Effector memory CD4-positive, alpha-beta T cell (primary cell): ENCODE results near the gene SLC29A3.
A peak's percentile ranks its signal among the peaks of the same experiment; 100 is the strongest.

Source experiments
- DNase-seq, 3 donors: peaks; one replicate each; pipeline ENCODE4 v3.0.0-alpha.2; 2020
- H3K27ac ChIP-seq: 2 replicates; pipeline ENCODE4 v1.7.0; 2013; ENCODE audit warnings: mild to moderate bottlenecking, low read length, moderate library complexity; ENCODE audit not compliant: insufficient read depth, poor library complexity, severe bottlenecking
- H3K27me3 ChIP-seq: replicated peaks from 2 replicates; pipeline ENCODE4 v1.7.0; 2013; ENCODE audit warnings: mild to moderate bottlenecking, low read length; ENCODE audit not compliant: insufficient read depth, control insufficient read depth, poor library complexity, severe bottlenecking
- H3K36me3 ChIP-seq: 2 replicates; pipeline ENCODE4 v1.7.0; 2013; ENCODE audit warnings: mild to moderate bottlenecking, low read length, moderate library complexity; ENCODE audit not compliant: control insufficient read depth, insufficient read depth
- H3K4me1 ChIP-seq: 2 replicates; pipeline ENCODE4 v1.7.0; 2013; ENCODE audit warnings: low read length, mild to moderate bottlenecking; ENCODE audit not compliant: control insufficient read depth, insufficient read depth, poor library complexity, severe bottlenecking
- H3K4me3 ChIP-seq: 2 replicates; pipeline ENCODE4 v1.7.0; 2013; ENCODE audit warnings: low read length, low read depth, mild to moderate bottlenecking; ENCODE audit not compliant: insufficient read depth, poor library complexity, severe bottlenecking
- H3K9me3 ChIP-seq: 2 replicates; pipeline ENCODE4 v1.7.0; 2013; ENCODE audit warnings: mild to moderate bottlenecking, low read length, moderate library complexity; ENCODE audit not compliant: control insufficient read depth

SLC29A3 gene

DNA sequence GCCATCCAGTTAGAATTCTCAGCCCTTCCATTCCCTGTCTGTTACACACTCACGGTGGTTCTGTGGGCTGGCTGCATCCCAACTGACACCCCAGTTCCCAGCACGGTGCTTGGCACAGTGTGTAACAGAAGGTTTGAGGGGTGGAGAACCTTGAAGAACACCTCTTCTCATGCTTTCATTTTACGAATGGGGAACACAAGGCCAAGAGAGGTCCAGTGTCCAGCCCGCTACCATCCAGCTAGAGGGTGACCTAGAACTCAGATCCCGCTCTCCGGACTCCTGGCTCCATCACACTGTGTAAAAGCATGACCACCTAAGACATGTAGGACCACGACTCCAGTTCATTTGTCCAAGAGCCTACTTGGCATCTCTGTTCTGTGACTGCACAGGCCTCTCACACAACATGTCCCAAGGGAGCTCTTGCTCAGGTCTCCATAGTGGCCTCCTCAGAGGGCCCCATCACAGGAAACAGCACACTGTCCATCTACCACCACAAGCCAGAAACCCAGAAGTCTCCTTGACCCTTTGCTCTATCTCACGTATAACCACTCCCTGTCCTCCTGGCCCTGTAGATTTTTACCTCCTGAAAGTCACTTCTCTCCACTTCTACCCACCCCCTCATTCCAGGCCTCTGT lies 74.9 kb downstream of the SLC29A3 start:
- Histone ChIP-seq H3K4me1 (peaks cover 10% of the 10 kb centered on the region), H3K36me3 (no peaks in the 10 kb centered on the region), H3K9me3 (no peaks in the 10 kb centered on the region), H3K4me3 (no peak overlapping the region), H3K27ac (no peak overlapping the region), H3K27me3 (peaks cover 16% of the 10 kb centered on the region)
- DNase-seq, result no peak

DNA sequence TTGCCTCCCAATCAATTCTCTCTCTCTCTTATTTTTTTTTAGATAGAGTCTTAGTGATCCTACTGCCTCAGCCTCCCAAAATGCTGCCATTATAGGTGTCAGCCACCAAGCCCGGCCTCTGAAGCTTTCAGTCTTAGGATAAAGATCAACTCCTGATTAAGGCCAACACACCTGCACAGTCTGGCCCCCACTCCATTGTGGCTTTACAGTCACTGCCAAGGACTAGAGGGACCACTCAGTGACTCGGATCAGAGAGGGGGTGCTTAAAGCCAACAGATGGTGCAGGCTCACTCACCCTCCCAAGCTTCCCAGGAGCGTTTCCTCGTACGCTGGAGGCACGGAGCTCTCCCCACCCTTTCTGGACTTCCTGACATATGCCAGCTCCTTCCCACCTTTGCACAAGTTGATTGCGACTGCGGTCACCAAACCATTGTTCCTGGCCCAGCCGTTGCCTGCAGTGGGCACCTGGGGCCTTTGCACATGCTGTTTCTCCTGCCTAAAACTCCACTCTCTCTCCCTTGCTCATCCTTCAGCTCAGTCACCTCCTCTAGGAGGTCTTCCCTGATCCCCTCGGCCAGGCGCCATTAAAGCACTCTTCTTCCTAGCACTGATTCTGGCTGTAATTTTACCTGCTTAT lies 76.0 kb downstream of the SLC29A3 start:
- H3K27ac ChIP-seq, result no peak overlapping the region
- peaks cover 18% of the 10 kb centered on the region for H3K27me3 ChIP-seq
- H3K4me3 ChIP-seq, result no peak overlapping the region
- peaks cover 10% of the 10 kb centered on the region for H3K4me1 ChIP-seq
- H3K9me3 ChIP-seq, result no peaks in the 10 kb centered on the region
- DNase-seq, result no peak
- H3K36me3 ChIP-seq, result no peaks in the 10 kb centered on the region

DNA sequence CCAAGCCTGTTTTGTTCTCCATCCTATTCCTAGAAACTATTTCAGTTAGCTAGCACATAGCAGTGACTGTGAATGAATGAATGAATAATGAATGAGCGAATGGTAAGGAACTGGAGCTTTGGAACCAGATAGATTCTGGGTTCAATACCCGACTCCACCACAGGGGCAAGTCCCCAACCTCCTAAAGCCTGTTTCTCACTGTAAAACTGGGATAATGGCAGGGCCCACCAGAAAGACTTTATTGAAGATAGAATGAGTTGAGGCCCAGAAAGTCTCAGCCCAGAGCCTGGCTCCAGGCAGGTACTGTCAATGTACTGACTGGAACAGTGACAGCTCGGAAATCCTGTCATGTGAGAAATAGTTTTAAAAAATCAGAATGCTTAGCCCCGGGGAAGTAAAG lies 76.6 kb downstream of the SLC29A3 start:
- Histone ChIP-seq H3K4me3 (no peak overlapping the region), H3K9me3 (no peaks in the 10 kb centered on the region), H3K4me1 (peaks cover 10% of the 10 kb centered on the region), H3K36me3 (no peaks in the 10 kb centered on the region), H3K27ac (no peak overlapping the region), H3K27me3 (peaks cover 20% of the 10 kb centered on the region)
- no peak for DNase-seq

- DNase-seq, result no peak
- no peaks in the 10 kb centered on the region for H3K36me3 ChIP-seq
- H3K27me3 ChIP-seq, result peaks cover 20% of the 10 kb centered on the region
- no peaks in the 10 kb centered on the region for H3K9me3 ChIP-seq
- no peak overlapping the region for H3K27ac ChIP-seq
- H3K4me3 ChIP-seq, result peak overlapping the region; percentile 47
- peaks cover 10% of the 10 kb centered on the region for H3K4me1 ChIP-seq
These were observed 77.1 kb downstream of the SLC29A3 start for GRCh38 chr10:71396084-71396710.

GRCh38 chr10:71396711-71397295 lies 77.7 kb downstream of the SLC29A3 start, which contains the start of gene CDH23:
Gene CDH23, plus strand, starts transcription at chr10:71396920. Its CDS starts 42,912 bp downstream, at chr10:71439832.
- Histone ChIP-seq H3K36me3 (no peaks in the 10 kb centered on the region), H3K4me3 (peak within 1 kb of the TSS; percentile 47), H3K27ac (no peak within 1 kb of the TSS), H3K27me3 (peaks cover 20% of the 10 kb centered on the region), H3K4me1 (peaks cover 10% of the 10 kb centered on the region), H3K9me3 (no peaks in the 10 kb centered on the region)
- DNase-seq, result no peak

DNA sequence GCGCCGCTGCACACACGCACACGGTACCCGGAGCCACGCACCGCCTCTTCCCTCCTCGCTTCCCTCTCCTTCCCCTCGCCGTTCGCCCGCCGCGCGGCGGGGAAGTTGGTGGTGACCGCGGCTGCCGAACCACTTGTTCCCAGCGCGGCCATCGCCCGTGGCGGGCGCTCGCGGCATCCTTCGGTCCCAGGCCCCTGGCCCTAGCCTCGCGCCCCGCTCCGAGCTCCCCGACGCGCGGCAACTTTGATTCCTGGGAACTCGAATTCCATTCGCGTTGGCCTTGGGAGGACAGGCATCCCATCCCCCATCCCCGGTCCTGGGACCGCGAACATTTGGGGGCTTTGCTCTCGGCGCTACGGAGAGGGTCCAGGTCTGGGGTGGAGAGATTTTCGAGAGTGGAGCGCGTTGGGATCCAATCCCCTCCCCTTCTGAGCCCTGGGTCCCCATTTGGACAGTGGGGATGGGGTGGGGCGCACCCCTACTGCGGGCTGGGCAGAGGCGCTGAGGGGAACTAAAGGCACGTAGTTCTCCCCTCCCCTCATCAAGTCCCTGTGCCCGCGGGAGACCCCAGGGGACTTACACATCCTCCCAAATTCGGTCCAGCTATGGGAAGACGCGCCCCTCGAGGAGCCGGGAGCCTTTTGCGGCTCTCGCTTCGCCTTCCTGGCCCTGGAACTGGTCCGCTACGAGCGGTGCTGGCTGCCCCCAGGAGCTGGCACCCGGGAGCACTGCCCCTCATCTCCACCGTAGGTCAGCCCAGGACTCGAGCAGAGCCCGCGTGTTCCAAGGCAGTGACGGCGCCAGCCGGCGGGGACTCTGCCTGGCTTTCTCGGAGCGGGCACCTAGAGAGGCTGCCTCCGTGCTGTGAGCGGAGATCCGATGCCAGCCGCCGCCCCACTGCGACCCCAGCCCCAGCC lies 78.5 kb downstream of the SLC29A3 start:
- H3K4me1 ChIP-seq, result peaks cover 10% of the 10 kb centered on the region
- no peak overlapping the region for H3K27ac ChIP-seq
- DNase-seq, result no peak
- peak overlapping the region; percentile 43 for H3K4me3 ChIP-seq
- H3K36me3 ChIP-seq, result no peaks in the 10 kb centered on the region
- no peaks in the 10 kb centered on the region for H3K9me3 ChIP-seq
- H3K27me3 ChIP-seq, result peaks cover 20% of the 10 kb centered on the region

DNA sequence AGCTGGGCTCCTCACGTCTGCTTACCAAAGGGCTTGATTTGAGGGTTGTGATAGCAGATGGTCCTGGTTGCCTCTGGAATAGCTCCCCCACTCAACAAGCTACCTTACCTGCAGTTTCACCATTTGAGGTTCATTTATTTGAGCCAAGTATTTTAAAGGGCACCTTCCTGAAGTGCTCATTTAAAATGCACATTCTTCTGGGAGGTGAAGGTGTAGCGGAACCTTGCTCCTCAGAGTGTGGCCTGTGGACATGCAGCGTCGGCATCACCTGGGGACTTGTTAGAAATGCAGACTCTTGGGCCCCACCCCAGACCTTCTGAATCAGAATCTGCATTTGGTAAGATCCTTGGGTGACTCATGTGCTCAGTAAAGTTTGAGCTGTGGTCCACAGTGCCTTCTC lies 79.9 kb downstream of the SLC29A3 start:
- Histone ChIP-seq H3K4me1 (peaks cover 10% of the 10 kb centered on the region), H3K27me3 (peaks cover 15% of the 10 kb centered on the region), H3K36me3 (no peaks in the 10 kb centered on the region), H3K4me3 (no peak overlapping the region), H3K27ac (no peak overlapping the region), H3K9me3 (no peaks in the 10 kb centered on the region)
- DNase-seq, result no peak

GRCh38 chr10:71399946-71400345 lies 80.9 kb downstream of the SLC29A3 start:
- H3K36me3 ChIP-seq, result no peaks in the 10 kb centered on the region
- H3K27ac ChIP-seq, result no peak overlapping the region
- peaks cover 10% of the 10 kb centered on the region for H3K4me1 ChIP-seq
- H3K27me3 ChIP-seq, result peaks cover 15% of the 10 kb centered on the region
- no peak for DNase-seq
- H3K4me3 ChIP-seq, result no peak overlapping the region
- H3K9me3 ChIP-seq, result no peaks in the 10 kb centered on the region

GRCh38 chr10:71401056-71401455 lies 82.0 kb downstream of the SLC29A3 start:
- H3K27ac ChIP-seq, result no peak overlapping the region
- DNase-seq, result no peak
- peaks cover 10% of the 10 kb centered on the region for H3K4me1 ChIP-seq
- peaks cover 14% of the 10 kb centered on the region for H3K27me3 ChIP-seq
- no peak overlapping the region for H3K4me3 ChIP-seq
- H3K9me3 ChIP-seq, result no peaks in the 10 kb centered on the region
- no peaks in the 10 kb centered on the region for H3K36me3 ChIP-seq
